ENCODE measurements around the gene DENND2A. TPM values are rescaled to one million over a fixed set of nuclear protein-coding genes. Genes with fewer than 3 reads are reported as not detected.
"Not testable (repeated sequence)": the region's sequence is repeated elsewhere in the genome, so short reads cannot be mapped to it uniquely, and the experiment has no call there.

Gene DENND2A
- total RNA-seq, 1 experiment from 2014 or later = 32.4 TPM

DNA sequence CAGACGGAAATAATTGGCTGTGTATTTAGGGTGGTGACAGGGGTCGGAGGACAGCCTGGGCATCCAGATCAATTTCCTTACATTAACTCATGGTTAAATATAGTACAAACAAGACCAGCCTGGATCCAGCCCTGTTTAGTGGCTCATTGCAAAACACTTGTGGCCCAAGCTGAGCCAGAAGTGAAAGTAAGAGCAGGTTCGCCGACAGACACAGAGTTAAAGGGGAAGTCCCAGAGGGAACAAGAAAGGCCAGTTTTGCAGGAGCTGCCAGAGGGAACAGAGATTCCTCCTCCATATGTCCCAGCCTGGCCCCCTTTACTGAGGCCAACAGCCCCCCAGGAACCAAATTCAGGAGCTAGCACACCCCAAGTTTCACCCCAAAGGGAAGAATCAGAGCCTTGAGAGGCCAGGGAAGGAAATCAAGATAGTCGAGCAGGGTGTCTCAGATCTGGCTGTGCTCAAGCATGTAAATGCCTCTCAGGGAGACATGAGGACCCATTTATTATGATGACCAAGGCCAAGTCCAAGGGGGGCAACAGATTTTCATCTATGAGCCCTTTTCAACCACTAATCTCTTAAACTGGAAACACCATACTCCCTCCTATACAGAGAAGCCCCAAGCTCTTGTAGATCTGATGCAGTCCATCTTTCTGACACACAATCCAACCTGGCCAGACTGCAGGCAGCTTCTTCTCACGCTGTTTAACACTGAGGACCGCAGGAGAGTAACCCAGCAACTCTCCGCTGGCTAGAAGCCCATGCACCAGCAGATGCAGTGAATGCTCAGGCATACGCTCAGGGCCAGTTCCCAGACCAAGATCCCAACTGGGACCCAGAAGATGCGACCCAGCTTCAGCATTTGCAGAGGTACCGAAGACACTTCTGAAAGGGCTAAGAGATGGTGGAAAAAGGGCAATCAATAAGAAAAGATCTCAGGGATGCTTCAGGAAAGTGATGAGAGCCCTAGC, 16.2 kb upstream of the DENND2A start:
- no peaks in the 10 kb centered on the region for H3K36me3 ChIP-seq
- no peaks in the 10 kb centered on the region for H3K27me3 ChIP-seq
- no peaks in the 10 kb centered on the region for H3K9me3 ChIP-seq
- DNase-seq = peak; percentile 35
- H3K4me3 ChIP-seq = peak overlapping the region; percentile 31

DNA sequence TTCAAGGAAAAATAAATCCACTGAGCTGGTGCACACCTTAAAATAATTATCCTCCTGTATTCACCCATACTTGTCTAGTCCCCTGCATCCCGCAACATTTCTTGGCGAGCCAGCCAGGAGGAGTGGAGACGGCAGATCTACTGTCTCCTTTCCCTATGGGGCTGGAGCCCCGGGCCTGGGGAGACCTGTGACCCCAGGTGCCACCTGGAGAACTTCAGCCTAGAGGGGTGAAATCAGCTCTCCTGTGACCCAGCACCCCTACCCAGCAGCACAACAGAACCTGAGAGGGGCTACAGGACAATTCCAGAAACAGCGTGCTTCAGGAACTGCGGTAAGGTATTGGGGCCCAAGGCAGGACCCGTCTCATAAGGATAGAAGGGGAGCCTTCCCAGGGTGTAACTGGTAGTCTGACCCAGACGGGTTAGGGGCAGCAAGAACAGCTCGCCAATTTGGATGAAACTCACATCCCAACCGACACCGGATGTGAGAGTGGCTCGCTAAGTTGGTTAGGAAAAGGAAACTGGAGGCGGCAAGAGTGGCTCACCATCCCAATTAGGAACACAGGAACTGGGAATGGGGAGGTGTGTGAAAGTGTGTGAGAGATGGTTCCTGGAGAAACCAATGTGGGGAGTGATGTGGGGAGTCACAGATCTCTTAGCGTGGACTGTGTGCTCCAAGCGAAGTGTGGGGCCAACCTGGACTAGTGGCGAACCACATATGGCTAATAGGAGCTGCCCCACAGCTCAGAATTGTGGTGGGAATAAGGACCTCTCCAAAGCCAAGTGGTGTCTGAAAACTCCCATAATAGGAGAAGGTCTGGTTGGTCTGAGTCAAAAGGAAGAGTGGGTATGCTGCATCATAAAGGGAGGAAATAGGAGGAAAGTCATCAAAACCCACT, 15.1 kb upstream of the DENND2A start:
- Histone ChIP-seq H3K36me3 (no peaks in the 10 kb centered on the region), H3K27me3 (no peaks in the 10 kb centered on the region), H3K4me3 (no peak overlapping the region; the same call in 1 of the 2 replicates), H3K9me3 (no peaks in the 10 kb centered on the region)
- no peak for DNase-seq

DNA sequence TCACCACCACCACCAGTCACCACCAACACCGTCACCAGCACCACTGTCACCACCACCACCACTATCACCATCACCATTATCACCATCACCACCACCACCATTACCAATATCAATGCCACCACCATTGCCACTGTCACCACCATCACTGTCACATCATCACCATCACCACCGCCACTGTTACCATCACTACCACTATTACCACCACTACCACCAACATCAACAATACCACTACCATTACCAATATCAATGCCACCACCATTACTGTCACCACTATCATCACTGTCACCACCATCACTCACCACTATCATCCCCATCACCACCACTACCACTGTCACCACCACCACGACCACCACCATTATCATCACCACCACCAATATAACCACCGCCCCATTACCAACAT, 14.0 kb upstream of the DENND2A start:
- H3K9me3 ChIP-seq = no peaks in the 10 kb centered on the region
- H3K27me3 ChIP-seq = no peaks in the 10 kb centered on the region
- H3K4me3 ChIP-seq = no peak overlapping the region
- no peaks in the 10 kb centered on the region for H3K36me3 ChIP-seq
- DNase-seq = no peak

DNA sequence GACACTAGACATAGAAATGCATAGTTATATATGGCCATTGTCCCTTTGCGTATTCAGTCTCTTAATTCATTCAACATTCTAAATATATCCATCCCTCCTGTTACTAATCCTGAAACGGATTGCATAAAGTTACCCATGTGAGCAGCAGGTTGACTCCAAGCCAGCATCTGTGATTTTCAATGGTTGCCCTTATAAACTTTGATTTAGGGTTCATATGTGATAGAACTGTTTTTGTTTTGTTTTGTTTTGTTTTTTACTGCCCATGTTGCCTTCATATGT, 13.4 kb upstream of the DENND2A start:
- H3K27me3 ChIP-seq = no peaks in the 10 kb centered on the region
- DNase-seq = no peak
- H3K4me3 ChIP-seq = no peak overlapping the region
- H3K36me3 ChIP-seq = no peaks in the 10 kb centered on the region
- H3K9me3 ChIP-seq = no peaks in the 10 kb centered on the region

GRCh38 chr7:140653319-140654108, 12.9 kb upstream of the DENND2A start:
- Histone ChIP-seq H3K9me3 (no peaks in the 10 kb centered on the region), H3K36me3 (no peaks in the 10 kb centered on the region)
- DNase-seq = peak; percentile 41

GRCh38 chr7:140650367-140650766, 9.8 kb upstream of the DENND2A start:
- no peak for DNase-seq

More at GRCh38 chr7:140653319-140654108, 12.9 kb upstream of the DENND2A start:
- H3K27me3 ChIP-seq = no peaks in the 10 kb centered on the region
- H3K4me3 ChIP-seq = no peak overlapping the region

GRCh38 chr7:140649556-140650205, 9.1 kb upstream of the DENND2A start:
- no peaks in the 10 kb centered on the region for H3K27me3 ChIP-seq
- H3K4me3 ChIP-seq = no peak overlapping the region
- DNase-seq = peak; percentile 18
- no peaks in the 10 kb centered on the region for H3K36me3 ChIP-seq
- H3K9me3 ChIP-seq = no peaks in the 10 kb centered on the region

More at GRCh38 chr7:140650367-140650766, 9.8 kb upstream of the DENND2A start:
- no peaks in the 10 kb centered on the region for H3K27me3 ChIP-seq
- H3K4me3 ChIP-seq = no peak overlapping the region
- H3K36me3 ChIP-seq = no peaks in the 10 kb centered on the region
- H3K9me3 ChIP-seq = no peaks in the 10 kb centered on the region

- Histone ChIP-seq H3K36me3 (no peaks in the 10 kb centered on the region), H3K4me3 (no peak overlapping the region), H3K27me3 (no peaks in the 10 kb centered on the region), H3K9me3 (no peaks in the 10 kb centered on the region)
- DNase-seq = peak; percentile 48
Measured at GRCh38 chr7:140646931-140647647, 6.5 kb upstream of the DENND2A start.

- no peak for DNase-seq
- H3K27me3 ChIP-seq = no peaks in the 10 kb centered on the region
- H3K36me3 ChIP-seq = no peaks in the 10 kb centered on the region
- H3K4me3 ChIP-seq = no peak overlapping the region
- H3K9me3 ChIP-seq = no peaks in the 10 kb centered on the region
Measured at GRCh38 chr7:140645166-140645900, 4.7 kb upstream of the DENND2A start.

GRCh38 chr7:140644761-140645160, 4.1 kb upstream of the DENND2A start:
- not testable (repeated sequence) for H3K27me3 ChIP-seq, H3K4me3 ChIP-seq, H3K9me3 ChIP-seq, DNase-seq, H3K36me3 ChIP-seq

GRCh38 chr7:140643416-140643815, 2.8 kb upstream of the DENND2A start:
- Histone ChIP-seq H3K9me3 (no peaks in the 10 kb centered on the region), H3K36me3 (no peaks in the 10 kb centered on the region; the same call in 1 of the 2 replicates), H3K4me3 (no peak overlapping the region), H3K27me3 (no peaks in the 10 kb centered on the region)
- no peak for DNase-seq

DNA sequence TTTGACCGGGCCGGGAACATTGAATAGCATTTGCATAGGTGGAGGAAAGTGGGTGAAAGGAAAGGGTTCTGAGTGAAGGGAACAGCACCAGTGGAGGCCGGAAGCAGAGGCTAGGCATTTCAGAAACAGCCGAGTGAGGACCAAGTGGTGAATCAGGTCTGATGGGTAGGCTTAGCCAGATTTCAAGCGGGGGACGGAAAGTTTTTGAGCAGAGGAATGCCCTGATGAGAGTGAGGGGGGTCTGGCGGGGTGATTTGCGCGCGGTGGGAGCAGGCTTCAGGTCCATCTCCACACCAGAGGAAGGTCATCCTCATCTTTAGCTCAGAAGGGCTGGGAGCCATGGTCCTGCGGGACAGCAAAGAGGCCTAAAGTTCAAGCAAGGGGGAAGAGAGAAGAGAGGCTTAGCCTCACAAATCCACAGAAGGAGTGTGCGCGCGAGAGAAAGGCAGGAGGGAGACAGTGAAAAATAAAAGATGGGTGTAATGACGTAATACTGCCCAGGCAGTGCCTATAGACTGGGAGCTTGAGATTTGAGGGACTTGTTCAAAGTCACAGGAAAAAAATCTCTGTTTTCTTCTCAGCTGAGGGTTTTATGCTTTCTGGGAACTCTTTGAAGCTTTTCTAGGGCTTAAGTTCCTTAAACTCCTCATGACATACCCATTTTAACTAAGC, 1.0 kb upstream of the DENND2A start:
- no peak for DNase-seq
- Histone ChIP-seq H3K36me3 (peaks cover 6% of the 10 kb centered on the region), H3K27me3 (no peaks in the 10 kb centered on the region), H3K9me3 (no peaks in the 10 kb centered on the region), H3K4me3 (peak overlapping the region; percentile 52)

DNA sequence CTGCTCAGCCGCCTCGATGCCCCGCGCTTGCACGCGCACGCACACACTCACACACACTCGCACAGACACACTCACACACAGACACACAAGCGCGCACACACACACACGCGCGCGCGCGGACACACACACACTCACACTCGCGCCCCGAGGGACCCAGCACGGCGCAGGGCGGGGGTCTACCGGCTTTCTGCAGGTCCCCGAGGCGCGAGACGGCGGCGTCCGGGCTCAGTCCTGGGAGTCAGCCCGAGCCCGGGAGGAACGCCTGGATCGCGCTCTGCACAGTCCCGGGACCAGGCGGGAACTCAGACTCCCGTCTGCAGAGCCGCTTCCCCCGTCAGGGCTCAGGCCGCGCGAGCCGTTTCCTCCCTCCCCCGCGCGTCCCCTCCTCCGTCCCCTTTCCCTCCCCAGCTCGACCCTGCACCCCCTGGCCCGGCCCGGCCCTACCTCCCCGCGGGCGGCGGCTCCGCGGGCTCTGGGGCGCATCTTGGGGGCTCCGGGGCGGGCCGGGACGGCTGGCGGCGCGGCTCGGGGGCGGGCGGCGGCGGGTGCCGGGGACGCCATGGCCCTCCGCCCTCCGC, 464 bp downstream of the DENND2A start:
- peak overlapping the region; percentile 73 for H3K4me3 ChIP-seq
- peaks cover 12% of the 10 kb centered on the region for H3K36me3 ChIP-seq
- peak; percentile 49 for DNase-seq
- H3K9me3 ChIP-seq = no peaks in the 10 kb centered on the region
- no peaks in the 10 kb centered on the region for H3K27me3 ChIP-seq

DNA sequence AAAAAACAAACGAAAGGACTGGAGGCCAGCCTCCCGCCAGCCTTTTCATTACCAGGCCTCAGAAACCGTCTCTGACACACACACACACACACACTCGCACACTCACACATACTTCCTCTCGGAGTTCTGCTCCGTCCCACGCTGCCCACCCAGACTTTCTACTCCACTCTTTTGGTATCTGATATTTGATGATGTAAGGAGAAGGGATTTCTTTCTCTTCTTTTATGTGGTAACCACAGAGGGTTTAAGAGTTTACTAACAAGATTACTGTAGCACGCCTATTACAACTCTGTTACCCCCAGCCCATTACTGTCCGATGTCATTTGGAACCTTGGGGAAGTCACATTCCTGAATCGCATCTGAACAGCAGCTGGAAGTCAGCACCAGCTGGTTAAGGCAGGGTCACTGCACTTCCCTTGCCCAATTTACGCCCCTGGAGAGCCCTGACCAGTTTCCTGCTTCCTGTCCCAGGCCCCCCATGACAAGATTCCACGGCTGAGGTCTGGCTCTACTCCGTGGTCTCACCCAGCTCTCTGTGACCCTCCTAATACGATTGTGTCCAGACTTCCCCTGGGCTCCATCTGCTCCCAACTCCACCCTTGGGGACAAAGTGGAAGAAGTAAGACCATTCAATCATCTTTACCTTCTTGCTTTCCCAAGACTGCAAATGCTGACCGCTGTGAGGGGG, 1.1 kb downstream of the DENND2A start:
- Histone ChIP-seq H3K27me3 (no peaks in the 10 kb centered on the region), H3K36me3 (peaks cover 12% of the 10 kb centered on the region), H3K9me3 (no peaks in the 10 kb centered on the region), H3K4me3 (peak overlapping the region; percentile 73)
- peak; percentile 39 for DNase-seq

Measured in MG63 (cell line).